NOMO-1 (cell line): Measurements from ENCODE around the gene RHOA.
"Not testable (repeated sequence)": the region's sequence is repeated elsewhere in the genome, so short reads cannot be mapped to it uniquely, and the experiment has no call there.

Experiments
- DNase-seq, 2 experiments: peaks; one replicate each; lab custom pipeline; 2025; ENCODE audit not compliant: unreplicated experiment in 2 of 2; lab: John Stamatoyannopoulos, UW

RHOA gene

DNA sequence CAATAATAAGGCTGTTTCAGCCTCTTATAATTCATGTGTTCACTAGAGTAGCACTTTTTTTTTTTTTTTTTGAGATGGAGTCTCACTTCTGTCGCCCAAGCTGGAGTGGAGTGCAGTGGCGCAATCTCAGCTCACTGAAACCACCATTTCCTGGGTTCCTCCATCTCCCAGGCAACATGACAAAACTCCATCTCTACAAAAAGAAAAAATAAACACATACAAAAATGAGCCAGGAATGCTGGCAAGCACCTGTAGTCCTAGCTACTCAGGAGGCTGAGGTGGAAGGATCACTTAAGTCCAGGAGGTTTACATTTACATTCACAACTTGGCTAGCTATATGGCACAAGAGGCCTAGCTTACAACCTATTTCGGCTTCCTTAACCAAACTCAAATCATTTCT, 78.7 kb downstream of the RHOA start:
- no peak for DNase-seq

- DNase-seq = no peak
Measured at GRCh38 chr3:49329186-49329585, 82.6 kb downstream of the RHOA start.

- not testable (repeated sequence) for DNase-seq
Measured at GRCh38 chr3:49328350-49328749, 83.4 kb downstream of the RHOA start.

DNA sequence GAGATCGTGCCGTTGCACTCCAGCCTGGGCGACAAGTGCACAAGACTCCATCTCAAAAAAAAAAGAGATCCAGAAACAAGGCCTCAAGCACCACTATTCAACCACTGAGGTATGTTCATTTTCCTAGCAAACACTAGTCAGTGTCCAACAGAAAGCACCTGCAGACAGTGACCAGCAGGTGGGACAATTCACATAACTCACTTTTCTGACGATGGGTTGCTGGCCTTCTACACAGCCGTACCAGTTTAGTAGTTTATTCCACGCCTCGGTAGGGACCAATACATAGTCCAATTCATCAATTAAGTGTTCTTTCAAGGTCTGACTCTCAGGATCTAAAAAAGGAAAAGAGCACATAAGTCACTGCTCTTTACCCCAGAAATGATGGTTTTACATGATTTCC, 84.3 kb downstream of the RHOA start:
- no peak for DNase-seq

DNA sequence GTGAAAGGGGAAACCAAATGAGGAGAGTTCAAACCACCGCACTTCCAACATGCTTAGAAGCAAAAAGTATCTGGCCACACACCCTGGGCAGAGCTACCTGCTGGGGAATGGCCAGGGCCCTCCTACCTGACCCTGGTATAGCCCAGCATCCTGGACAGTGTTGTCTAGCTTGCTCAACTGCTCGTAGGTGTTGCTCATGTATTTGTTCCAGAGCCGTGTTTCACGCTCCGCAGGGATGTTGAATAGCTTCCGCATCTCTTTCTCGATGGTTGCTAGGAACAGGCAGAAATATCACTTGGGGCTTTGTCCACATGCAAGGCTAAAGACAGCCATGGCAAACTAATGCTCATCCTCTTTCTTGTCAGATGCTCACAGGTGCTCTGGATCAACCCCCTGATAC, 87.0 kb downstream of the RHOA start:
- no peak for DNase-seq

- no peak for DNase-seq
Measured at GRCh38 chr3:49316696-49317457, 94.9 kb downstream of the RHOA start.

GRCh38 chr3:49313896-49314688, 97.7 kb downstream of the RHOA start:
- no peak for DNase-seq

DNA sequence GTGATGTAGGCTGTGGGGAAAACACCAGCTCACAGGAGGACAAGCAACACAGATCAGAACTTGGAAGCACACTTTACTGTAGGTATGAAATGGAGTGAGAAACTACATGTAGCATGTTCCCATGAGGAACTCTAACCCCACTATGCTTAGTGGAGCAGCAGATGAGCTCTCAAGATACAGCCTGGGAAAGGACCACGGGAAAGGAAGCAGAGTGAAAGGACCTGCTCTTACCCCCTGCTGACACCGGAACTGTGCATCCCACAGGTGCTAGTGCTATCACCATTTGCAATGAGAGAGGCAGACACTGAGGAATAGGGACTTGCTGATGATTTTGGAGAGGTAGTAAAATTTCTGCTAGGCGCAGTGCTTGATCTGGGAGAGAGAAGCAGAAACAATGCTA, 100.5 kb downstream of the RHOA start:
- DNase-seq = no peak

DNA sequence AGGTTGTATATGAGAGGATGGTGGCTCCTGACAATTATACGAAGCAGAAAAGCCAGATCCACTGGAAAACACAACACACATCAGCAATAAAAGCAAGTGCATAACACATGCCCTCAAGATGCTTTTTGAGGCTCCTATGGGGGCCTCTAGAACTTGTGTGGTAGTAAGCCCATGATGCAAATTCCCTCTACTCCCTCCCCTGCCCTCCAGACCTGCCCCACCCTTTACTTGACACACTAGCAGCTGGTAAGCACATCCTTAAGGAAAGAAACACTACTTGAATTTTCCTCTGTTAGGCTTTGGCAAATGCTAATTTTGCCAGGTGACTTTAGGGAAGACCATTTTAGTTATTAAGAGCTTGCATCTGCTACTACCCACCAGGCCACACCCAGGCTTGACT, 101.1 kb downstream of the RHOA start:
- DNase-seq = no peak
